Measurements from ENCODE around the gene AIF1. TPM values are rescaled to one million over a fixed set of nuclear protein-coding genes. Genes with fewer than 3 reads are reported as not detected.

AIF1 gene
- total RNA-seq = 1.7 and 3.1 TPM in 2 replicates
- long read RNA-seq, partial matches to known transcripts = 0 of 1 reads
- long read RNA-seq, other reads (novel, unspliced or antisense) = 0 of 1 reads

- peaks cover 11% of the 10 kb centered on the region for H3K4me1 Mint-ChIP-seq (ENCODE audit: low read depth)
- peak within 1 kb of the TSS; percentile 80 for H3K27ac Mint-ChIP-seq
- no peak within 1 kb of the TSS for H3K4me3 Mint-ChIP-seq (ENCODE audit: low read depth)
- H3K9me3 Mint-ChIP-seq (ENCODE audit: low read depth) = no peaks in the 10 kb centered on the region
- H3K36me3 Mint-ChIP-seq (ENCODE audit: insufficient read depth) = no peaks in the 10 kb centered on the region
- H3K27me3 Mint-ChIP-seq = no peaks in the 10 kb centered on the region
- DNase-seq (ENCODE audit: low spot score, unreplicated experiment) = no peak
- no peak for TF ChIP-seq CTCF (IDR thresholded peaks at IDR 0.05; ENCODE audit: unreplicated experiment)
Observed at GRCh38 chr6:31614684-31615578, at the start of gene AIF1. TSS of gene AIF1 (plus strand) at chr6:31615234. CDS start at chr6:31615330, 96 bp downstream.

GRCh38 chr6:31567531-31568370 is 47.3 kb upstream of the AIF1 start:
- H3K4me1 Mint-ChIP-seq (ENCODE audit: low read depth) = peaks cover 2% of the 10 kb centered on the region
- peak overlapping the region; percentile 23 for H3K27ac Mint-ChIP-seq
- no peak for TF ChIP-seq CTCF (IDR thresholded peaks at IDR 0.05; ENCODE audit: unreplicated experiment)
- no peaks in the 10 kb centered on the region for H3K36me3 Mint-ChIP-seq (ENCODE audit: insufficient read depth)
- DNase-seq (ENCODE audit: low spot score, unreplicated experiment) = no peak
- no peaks in the 10 kb centered on the region for H3K9me3 Mint-ChIP-seq (ENCODE audit: low read depth)
- H3K4me3 Mint-ChIP-seq (ENCODE audit: low read depth) = no peak overlapping the region
- H3K27me3 Mint-ChIP-seq = peaks cover 10% of the 10 kb centered on the region

- peaks cover 2% of the 10 kb centered on the region for H3K4me1 Mint-ChIP-seq (ENCODE audit: low read depth)
- no peak overlapping the region for H3K4me3 Mint-ChIP-seq (ENCODE audit: low read depth)
- no peaks in the 10 kb centered on the region for H3K36me3 Mint-ChIP-seq (ENCODE audit: insufficient read depth)
- no peak overlapping the region for H3K27ac Mint-ChIP-seq
- H3K27me3 Mint-ChIP-seq = peaks cover 14% of the 10 kb centered on the region
- DNase-seq (ENCODE audit: low spot score, unreplicated experiment) = no peak
- no peak for TF ChIP-seq CTCF (IDR thresholded peaks at IDR 0.05; ENCODE audit: unreplicated experiment)
- H3K9me3 Mint-ChIP-seq (ENCODE audit: low read depth) = no peaks in the 10 kb centered on the region
Observed at GRCh38 chr6:31568537-31568961, 46.5 kb upstream of the AIF1 start.

- TF ChIP-seq CTCF (IDR thresholded peaks at IDR 0.05; ENCODE audit: unreplicated experiment) = no peak
- Mint-ChIP-seq H3K4me1 (ENCODE audit: low read depth) (peaks cover 2% of the 10 kb centered on the region), H3K27ac (no peak overlapping the region), H3K27me3 (peaks cover 24% of the 10 kb centered on the region), H3K36me3 (ENCODE audit: insufficient read depth) (no peaks in the 10 kb centered on the region), H3K9me3 (ENCODE audit: low read depth) (no peaks in the 10 kb centered on the region), H3K4me3 (ENCODE audit: low read depth) (no peak overlapping the region)
- DNase-seq (ENCODE audit: low spot score, unreplicated experiment) = no peak
Observed at GRCh38 chr6:31569861-31570536, 45.0 kb upstream of the AIF1 start.
